PC-3 (cell line): ENCODE measurements around the gene PHAF1. TPM values are rescaled to one million over a fixed set of nuclear protein-coding genes. Genes with fewer than 3 reads are reported as not detected.

Source experiments
- ATAC-seq: fragments of 200-7000 bp; cut with Tn5 transposase; 2 replicates; pipeline ENCODE4 v1.9.1; 2020; ENCODE audit warnings: mild to moderate bottlenecking, moderate library complexity
- BruUV-seq: library from RNA; stranded (reverse); fragments of 400-500 nt; replicated peaks from 2 replicates; lab custom pipeline; 2021; lab: Mats Ljungman, UMichigan
- CTCF ChIA-PET: fragments of 300-600 bp; sonication (Branson Sonifier 250); formaldehyde crosslinking; loops from one replicate; lab custom pipeline; 2022; ENCODE audit warnings: antibody characterized with exemption; lab: Charles Lee
- POLR2A ChIA-PET: fragments of 300-600 bp; sonication (Branson Sonifier 250); formaldehyde crosslinking; loops from one replicate; lab custom pipeline; 2022; ENCODE audit warnings: antibody characterized with exemption; ENCODE audit not compliant: unreplicated experiment; lab: Charles Lee
- DNase-seq: peaks from one replicate; pipeline ENCODE4 v3.0.0-alpha.2; 2015
- H2AFZ ChIP-seq: fragments of 300-600 bp; sonication (generic); 2 replicates; pipeline ENCODE4 v1.6.0; 2016; ENCODE audit warnings: antibody characterized with exemption, low read length
- H3F3A ChIP-seq: fragments of 300-600 bp; sonication (generic); one replicate; pipeline ENCODE4 v1.6.0; 2017; ENCODE audit warnings: antibody characterized with exemption, low read length, control low read depth, mild to moderate bottlenecking; ENCODE audit not compliant: unreplicated experiment
- H3K27ac ChIP-seq: fragments of 300-600 bp; sonication (generic); 2 replicates; pipeline ENCODE4 v1.5.1; 2016; ENCODE audit warnings: mild to moderate bottlenecking, low read length
- H3K27me3 ChIP-seq: fragments of 300-600 bp; sonication (generic); 2 replicates; pipeline ENCODE4 v1.6.1; 2016; ENCODE audit warnings: low read length, mixed read lengths
- H3K36me3 ChIP-seq: fragments of 300-600 bp; sonication (generic); 2 replicates; pipeline ENCODE4 v1.6.1; 2016; ENCODE audit warnings: low read depth, mixed run types, low read length, mixed read lengths
- H3K4me1 ChIP-seq: fragments of 300-600 bp; sonication (generic); 2 replicates; pipeline ENCODE4 v1.5.1; 2016; ENCODE audit warnings: low read length; ENCODE audit not compliant: insufficient read depth
- H3K4me2 ChIP-seq: fragments of 300-600 bp; sonication (generic); 2 replicates; pipeline ENCODE4 v1.6.0; 2016; ENCODE audit warnings: low read length
- H3K4me3 ChIP-seq: fragments of 300-600 bp; sonication (generic); 2 replicates; pipeline ENCODE4 v1.5.1; 2016; ENCODE audit warnings: mild to moderate bottlenecking, low read length, mixed read lengths
- H3K79me2 ChIP-seq: fragments of 300-600 bp; sonication (generic); 2 replicates; pipeline ENCODE4 v1.6.1; 2017; ENCODE audit warnings: low read length, mixed read lengths
- H3K9ac ChIP-seq: fragments of 300-600 bp; sonication (generic); 2 replicates; pipeline ENCODE4 v1.6.0; 2016; ENCODE audit warnings: mild to moderate bottlenecking, low read length
- H3K9me2 ChIP-seq: fragments of 300-600 bp; sonication (generic); replicated peaks from 2 replicates; pipeline ENCODE4 v1.6.1; 2016; ENCODE audit warnings: mixed run types, low read length, mixed read lengths
- H3K9me3 ChIP-seq: fragments of 300-600 bp; sonication (generic); 2 replicates; pipeline ENCODE4 v1.6.1; 2016; ENCODE audit warnings: low read length, mixed read lengths
- H4K20me1 ChIP-seq: fragments of 300-600 bp; sonication (generic); 2 replicates; pipeline ENCODE4 v1.6.1; 2016; ENCODE audit warnings: low read length, mixed read lengths
- CTCF ChIP-seq: fragments of 300-600 bp; sonication (generic); conservative IDR thresholded peaks from 2 replicates; pipeline ENCODE4 v1.5.1; 2017; ENCODE audit warnings: antibody characterized with exemption, low read depth, mild to moderate bottlenecking, low read length
- EZH2 ChIP-seq: fragments of 300-600 bp; sonication (generic); IDR thresholded peaks from one replicate; pipeline ENCODE4 v1.6.1; 2017; ENCODE audit warnings: antibody characterized with exemption, mild to moderate bottlenecking, low read length; ENCODE audit not compliant: unreplicated experiment
- EZH2phosphoT487 ChIP-seq: fragments of 300-600 bp; sonication (generic); IDR thresholded peaks from 2 replicates; pipeline ENCODE4 v1.6.1; 2018; ENCODE audit warnings: mild to moderate bottlenecking, antibody characterized with exemption, low read length, borderline replicate concordance
- intact Hi-C: fragments of 100-400 bp; cut with micrococcal nuclease; formaldehyde crosslinking; loops from 2 replicates; pipeline ENCODE4 v1.9.0; 2023
- total RNA-seq: library from RNA; depleted of rRNA; stranded (reverse); fragments of >200 nt; gene quantifications from 2 replicates; pipeline ENCODE4 v1.2.3, GENCODE V29; 2014

Gene PHAF1
- total RNA-seq, 1 experiment from 2014 or later = 18.8 TPM

GRCh38 chr16:67128887-67129286, 19.1 kb downstream of the PHAF1 start:
- CTCF ChIA-PET = no interaction called here

GRCh38 chr16:67129422-67129821, 19.7 kb downstream of the PHAF1 start:
- POLR2A ChIA-PET = no interaction called here
- no peaks in the 10 kb centered on the region for H3F3A ChIP-seq
- H3K9me2 ChIP-seq = no peaks in the 10 kb centered on the region
- intact Hi-C loops = no loop called here
- no peaks in the 10 kb centered on the region for H3K9me3 ChIP-seq
- H3K36me3 ChIP-seq = peaks cover 4% of the 10 kb centered on the region
- no peaks in the 10 kb centered on the region for H3K4me1 ChIP-seq
- no peak overlapping the region for H3K4me2 ChIP-seq
- ATAC-seq (no peak), DNase-seq (no peak)
- CTCF ChIA-PET = no interaction called here
- no peak overlapping the region for H3K4me3 ChIP-seq
- BruUV-seq = no TSS peak
- H3K27me3 ChIP-seq = no peaks in the 10 kb centered on the region
- H4K20me1 ChIP-seq = no peaks in the 10 kb centered on the region
- H3K27ac ChIP-seq = no peak overlapping the region
- H3K79me2 ChIP-seq = no peaks in the 10 kb centered on the region
- H2AFZ ChIP-seq = no peak overlapping the region
- H3K9ac ChIP-seq = no peak overlapping the region
- TF ChIP-seq EZH2 = no peak
- no peak for TF ChIP-seq EZH2phosphoT487
- TF ChIP-seq CTCF = no peak

More at GRCh38 chr16:67128887-67129286, 19.1 kb downstream of the PHAF1 start:
- no peaks in the 10 kb centered on the region for H4K20me1 ChIP-seq
- no peaks in the 10 kb centered on the region for H3K9me2 ChIP-seq
- H2AFZ ChIP-seq = no peak overlapping the region
- H3K27ac ChIP-seq = no peak overlapping the region
- no peaks in the 10 kb centered on the region for H3K4me1 ChIP-seq
- intact Hi-C loops = no loop called here
- no peak for TF ChIP-seq CTCF
- no peak for TF ChIP-seq EZH2
- TF ChIP-seq EZH2phosphoT487 = no peak
- POLR2A ChIA-PET = no interaction called here
- no peak overlapping the region for H3K4me3 ChIP-seq
- no peaks in the 10 kb centered on the region for H3F3A ChIP-seq
- no peaks in the 10 kb centered on the region for H3K27me3 ChIP-seq
- peaks cover 3% of the 10 kb centered on the region for H3K36me3 ChIP-seq
- DNase-seq (no peak), ATAC-seq (no peak)
- no peaks in the 10 kb centered on the region for H3K9me3 ChIP-seq
- H3K79me2 ChIP-seq = no peaks in the 10 kb centered on the region
- H3K4me2 ChIP-seq = no peak overlapping the region
- H3K9ac ChIP-seq = no peak overlapping the region
- no TSS peak for BruUV-seq

GRCh38 chr16:67137605-67138004, 27.9 kb downstream of the PHAF1 start:
- no peak overlapping the region for H3K4me2 ChIP-seq
- H3K9ac ChIP-seq = no peak overlapping the region
- CTCF ChIA-PET = interaction anchor here (0.7 kb wide), 1 partner anchor 26 kb away, joined by 4 read pairs; no protein-coding TSS in a partner anchor
- H3K36me3 ChIP-seq = peaks cover 5% of the 10 kb centered on the region; the same call in 1 of the 2 replicates
- H3K9me2 ChIP-seq = no peaks in the 10 kb centered on the region
- ATAC-seq (no peak), DNase-seq (no peak)
- no peak overlapping the region for H3K4me3 ChIP-seq
- TF ChIP-seq EZH2phosphoT487 = no peak
- TF ChIP-seq EZH2 = no peak
- TF ChIP-seq CTCF = no peak
- no peaks in the 10 kb centered on the region for H3K9me3 ChIP-seq
- no peaks in the 10 kb centered on the region for H3F3A ChIP-seq
- H3K4me1 ChIP-seq = no peaks in the 10 kb centered on the region
- H3K27me3 ChIP-seq = no peaks in the 10 kb centered on the region
- no TSS peak for BruUV-seq
- H3K27ac ChIP-seq = no peak overlapping the region
- intact Hi-C loops = no loop called here
- no peaks in the 10 kb centered on the region for H4K20me1 ChIP-seq
- no peaks in the 10 kb centered on the region for H3K79me2 ChIP-seq
- no peak overlapping the region for H2AFZ ChIP-seq
- POLR2A ChIA-PET = no interaction called here
